HEK293 (cell line): ENCODE results near the gene SREBF2.

Source experiments
- CTCF ChIA-PET: fragments of 350-600 bp; formaldehyde crosslinking; extraction: SDS; loops from one replicate; lab custom pipeline; 2021; ENCODE audit warnings: antibody characterized with exemption; lab: Yijun Ruan, JAX
- POLR2A ChIA-PET: fragments of 300-600 bp; formaldehyde crosslinking; extraction: SDS; loops from one replicate; lab custom pipeline; 2020; ENCODE audit warnings: antibody characterized with exemption, inconsistent platforms; lab: Yijun Ruan, JAX
- H3K27ac ChIP-seq: fragments of 200-500 bp; sonication (Bioruptor generic); 2 replicates; pipeline ENCODE4 v1.5.1; 2014; ENCODE audit warnings: low read depth, low read length, control low read depth, inconsistent platforms; ENCODE audit errors: extremely low read depth
- H3K36me3 ChIP-seq, 2 experiments: fragments of 200-500 bp in 1 of 2; sonication (Bioruptor generic) in 1 of 2; 1 replicate in 1 of 2; 2 replicates in 1 of 2; pipeline ENCODE4 v1.5.1; 2014 to 2017; ENCODE audit warnings: inconsistent platforms in 2 of 2, low read length in 2 of 2; ENCODE audit not compliant: control insufficient read depth in 2 of 2, insufficient read depth in 1 of 2
- H3K4me1 ChIP-seq: fragments of 200-500 bp; sonication (Bioruptor generic); 2 replicates; pipeline ENCODE4 v1.5.1; 2014; ENCODE audit warnings: mild to moderate bottlenecking, low read length, inconsistent platforms; ENCODE audit not compliant: control insufficient read depth, insufficient read depth
- H3K4me3 ChIP-seq: 2 replicates; pipeline ENCODE4 v1.5.1; 2011; ENCODE audit warnings: low read depth, mild to moderate bottlenecking, control low read depth, low read length, moderate library complexity
- H3K9me3 ChIP-seq: fragments of 200-500 bp; sonication (Bioruptor generic); 2 replicates; pipeline ENCODE4 v1.5.1; 2014; ENCODE audit warnings: low read depth, low read length, inconsistent platforms; ENCODE audit not compliant: control insufficient read depth, insufficient read depth
- BCL11A ChIP-seq: fragments of 450-650 bp; formaldehyde crosslinking; IDR thresholded peaks from 2 replicates; pipeline ENCODE4 v1.5.1; 2016; ENCODE audit warnings: low read depth, missing biosample characterization, missing genetic modification characterization
- EGR2 ChIP-seq: fragments of 450-650 bp; formaldehyde crosslinking; IDR thresholded peaks from 2 replicates; pipeline ENCODE4 v1.5.1; 2016; ENCODE audit warnings: low read depth, missing biosample characterization, missing genetic modification characterization
- HIC1 ChIP-seq: fragments of 450-650 bp; formaldehyde crosslinking; IDR thresholded peaks from 2 replicates; pipeline ENCODE4 v1.5.1; 2016; ENCODE audit warnings: missing biosample characterization, missing genetic modification characterization
- HOXC10 ChIP-seq: sonication (generic); formaldehyde crosslinking; IDR thresholded peaks from 2 replicates; pipeline ENCODE4 v1.8.1; 2023; ENCODE audit warnings: mild to moderate bottlenecking, missing genetic modification reagents
- HOXD13 ChIP-seq: sonication (generic); formaldehyde crosslinking; IDR thresholded peaks from 2 replicates; pipeline ENCODE4 v1.8.0; 2022; ENCODE audit warnings: missing genetic modification reagents, borderline replicate concordance
- OVOL3 ChIP-seq: fragments of 450-650 bp; formaldehyde crosslinking; IDR thresholded peaks from 2 replicates; pipeline ENCODE4 v1.5.1; 2016; ENCODE audit warnings: missing biosample characterization, missing genetic modification characterization
- SCRT1 ChIP-seq: fragments of 450-650 bp; formaldehyde crosslinking; IDR thresholded peaks from 2 replicates; pipeline ENCODE4 v1.5.1; 2016; ENCODE audit warnings: missing biosample characterization, missing genetic modification characterization, borderline replicate concordance
- SETDB1 ChIP-seq: IDR thresholded peaks from one replicate; pipeline ENCODE4 v1.6.1; 2017; ENCODE audit warnings: mild to moderate bottlenecking, low read length, moderate library complexity, mixed read lengths; ENCODE audit not compliant: insufficient read length
- ZBTB21 ChIP-seq: fragments of 450-650 bp; formaldehyde crosslinking; IDR thresholded peaks from 2 replicates; pipeline ENCODE4 v1.5.1; 2017; ENCODE audit warnings: missing biosample characterization, missing genetic modification characterization
- ZNF157 ChIP-seq: fragments of 450-650 bp; formaldehyde crosslinking; IDR thresholded peaks from 2 replicates; pipeline ENCODE4 v1.5.1; 2016; ENCODE audit warnings: missing biosample characterization, missing genetic modification characterization
- ZNF169 ChIP-seq: fragments of 450-650 bp; formaldehyde crosslinking; IDR thresholded peaks from 2 replicates; pipeline ENCODE4 v1.5.1; 2016; ENCODE audit warnings: missing biosample characterization, missing genetic modification characterization
- ZNF2 ChIP-seq: fragments of 450-650 bp; formaldehyde crosslinking; IDR thresholded peaks from 2 replicates; pipeline ENCODE4 v1.5.1; 2016; ENCODE audit warnings: missing biosample characterization, missing genetic modification characterization
- ZNF202 ChIP-seq: fragments of 450-650 bp; formaldehyde crosslinking; IDR thresholded peaks from 2 replicates; pipeline ENCODE4 v1.5.1; 2016; ENCODE audit warnings: missing biosample characterization, missing genetic modification characterization, borderline replicate concordance
- ZNF223 ChIP-seq: fragments of 450-650 bp; formaldehyde crosslinking; IDR thresholded peaks from 2 replicates; pipeline ENCODE4 v1.5.1; 2016; ENCODE audit warnings: missing biosample characterization, missing genetic modification characterization
- ZNF335 ChIP-seq: fragments of 450-650 bp; formaldehyde crosslinking; conservative IDR thresholded peaks from 2 replicates; pipeline ENCODE4 v1.5.1; 2016; ENCODE audit warnings: missing biosample characterization, missing genetic modification characterization
- ZNF416 ChIP-seq: fragments of 450-650 bp; formaldehyde crosslinking; IDR thresholded peaks from 2 replicates; pipeline ENCODE4 v1.5.1; 2016; ENCODE audit warnings: missing biosample characterization, missing genetic modification characterization
- ZNF433 ChIP-seq: fragments of 450-650 bp; formaldehyde crosslinking; IDR thresholded peaks from 2 replicates; pipeline ENCODE4 v1.5.1; 2016; ENCODE audit warnings: missing biosample characterization, missing genetic modification characterization, low read depth
- ZNF514 ChIP-seq: fragments of 450-650 bp; formaldehyde crosslinking; IDR thresholded peaks from 2 replicates; pipeline ENCODE4 v1.5.1; 2016; ENCODE audit warnings: missing biosample characterization, missing genetic modification characterization
- ZNF530 ChIP-seq: fragments of 450-650 bp; formaldehyde crosslinking; IDR thresholded peaks from 2 replicates; pipeline ENCODE4 v1.5.1; 2016; ENCODE audit warnings: low read depth, missing biosample characterization, missing genetic modification characterization
- ZNF600 ChIP-seq: fragments of 450-650 bp; formaldehyde crosslinking; IDR thresholded peaks from 2 replicates; pipeline ENCODE4 v1.5.1; 2016; ENCODE audit warnings: missing biosample characterization, missing genetic modification characterization
- ZNF610 ChIP-seq: fragments of 450-650 bp; formaldehyde crosslinking; IDR thresholded peaks from 2 replicates; pipeline ENCODE4 v1.5.1; 2016; ENCODE audit warnings: missing biosample characterization, missing genetic modification characterization, borderline replicate concordance
- ZNF629 ChIP-seq: fragments of 450-650 bp; formaldehyde crosslinking; IDR thresholded peaks from 2 replicates; pipeline ENCODE4 v1.5.1; 2017; ENCODE audit warnings: missing biosample characterization, missing genetic modification characterization
- ZNF654 ChIP-seq: fragments of 450-650 bp; formaldehyde crosslinking; IDR thresholded peaks from 2 replicates; pipeline ENCODE4 v1.5.1; 2016; ENCODE audit warnings: low read depth, missing biosample characterization, missing genetic modification characterization
- ZNF658 ChIP-seq: fragments of 450-650 bp; formaldehyde crosslinking; IDR thresholded peaks from 2 replicates; pipeline ENCODE4; 2016; ENCODE audit warnings: missing biosample characterization, missing genetic modification characterization
- ZNF701 ChIP-seq: fragments of 450-650 bp; formaldehyde crosslinking; IDR thresholded peaks from 2 replicates; pipeline ENCODE4 v1.5.1; 2016; ENCODE audit warnings: missing biosample characterization, missing genetic modification characterization
- ZNF707 ChIP-seq: fragments of 450-650 bp; formaldehyde crosslinking; IDR thresholded peaks from 2 replicates; pipeline ENCODE4 v1.5.1; 2016; ENCODE audit warnings: missing biosample characterization, missing genetic modification characterization
- ZNF791 ChIP-seq: fragments of 450-650 bp; formaldehyde crosslinking; IDR thresholded peaks from 2 replicates; pipeline ENCODE4 v1.5.1; 2016; ENCODE audit warnings: missing biosample characterization, missing genetic modification characterization
- ZXDB ChIP-seq: fragments of 450-650 bp; formaldehyde crosslinking; IDR thresholded peaks from 2 replicates; pipeline ENCODE4 v1.5.1; 2016; ENCODE audit warnings: missing biosample characterization, missing genetic modification characterization
- TF ChIP-seq, protein P1 (sequence below): fragments of 450-650 bp; formaldehyde crosslinking; IDR thresholded peaks from 2 replicates; pipeline ENCODE4 v1.5.1; 2016; ENCODE audit warnings: missing biosample characterization, missing genetic modification characterization

SREBF2 gene

DNA sequence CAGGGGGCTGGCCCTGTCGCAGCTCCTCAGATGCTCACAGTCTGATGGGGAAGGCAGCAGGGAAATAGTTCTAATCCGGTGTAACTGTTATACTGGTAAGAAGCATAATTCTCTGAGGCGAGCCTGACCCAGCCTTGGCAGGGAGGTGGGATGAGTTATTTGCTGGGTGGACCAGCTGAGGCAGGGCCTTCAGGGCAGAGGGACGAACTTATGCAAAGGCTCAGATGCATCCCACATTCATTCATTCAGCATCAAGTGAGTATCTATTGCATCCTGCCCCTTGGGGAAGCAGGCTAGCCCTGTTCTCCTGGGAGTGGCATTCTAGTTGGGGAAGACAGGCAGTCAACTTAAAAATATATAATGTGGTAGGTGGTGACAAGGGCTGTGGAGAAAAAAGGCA is 13.6 kb upstream of the SREBF2 start:
- Histone ChIP-seq H3K36me3 (peaks cover 10 to 61% of the 10 kb centered on the region in 2 experiments; a peak in 2 of 3 replicates), H3K4me3 (no peak overlapping the region), H3K9me3 (no peaks in the 10 kb centered on the region), H3K4me1 (no peaks in the 10 kb centered on the region), H3K27ac (no peak overlapping the region)
- CTCF ChIA-PET = no interaction called here
- POLR2A ChIA-PET = no interaction called here
- TF ChIP-seq BCL11A (tag by site-specific recombination) = no peak
- TF ChIP-seq ZNF2 (tag by site-specific recombination) = no peak
- TF ChIP-seq ZNF202 (tag by site-specific recombination) = no peak

GRCh38 chr22:41820447-41820846 is 12.5 kb upstream of the SREBF2 start:
- no peaks in the 10 kb centered on the region for H3K4me1 ChIP-seq
- no peak overlapping the region for H3K27ac ChIP-seq
- peaks cover 6 to 63% of the 10 kb centered on the region in 2 experiments; a peak in 2 of 3 replicates for H3K36me3 ChIP-seq
- no peak for TF ChIP-seq ZNF629 (tag by site-specific recombination)
- no peak for TF ChIP-seq ZNF335
- no peak for TF ChIP-seq ZNF433 (tag by site-specific recombination)
- no peak for TF ChIP-seq ZNF610 (tag by site-specific recombination)
- TF ChIP-seq ZNF701 = no peak
- no peak for TF ChIP-seq ZNF416 (tag by site-specific recombination)
- TF ChIP-seq, protein P1, sequence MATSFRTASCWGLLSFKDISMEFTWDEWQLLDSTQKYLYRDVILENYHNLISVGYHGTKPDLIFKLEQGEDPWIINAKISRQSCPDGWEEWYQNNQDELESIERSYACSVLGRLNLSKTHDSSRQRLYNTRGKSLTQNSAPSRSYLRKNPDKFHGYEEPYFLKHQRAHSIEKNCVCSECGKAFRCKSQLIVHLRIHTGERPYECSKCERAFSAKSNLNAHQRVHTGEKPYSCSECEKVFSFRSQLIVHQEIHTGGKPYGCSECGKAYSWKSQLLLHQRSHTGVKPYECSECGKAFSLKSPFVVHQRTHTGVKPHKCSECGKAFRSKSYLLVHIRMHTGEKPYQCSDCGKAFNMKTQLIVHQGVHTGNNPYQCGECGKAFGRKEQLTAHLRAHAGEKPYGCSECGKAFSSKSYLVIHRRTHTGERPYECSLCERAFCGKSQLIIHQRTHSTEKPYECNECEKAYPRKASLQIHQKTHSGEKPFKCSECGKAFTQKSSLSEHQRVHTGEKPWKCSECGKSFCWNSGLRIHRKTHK = no peak
- no peak for TF ChIP-seq ZNF530
- no peak for TF ChIP-seq ZNF223 (tag by site-specific recombination)
- TF ChIP-seq ZNF791 (tag by site-specific recombination) = no peak
- TF ChIP-seq HOXD13 (CRISPR knock-in tag) = no peak
- TF ChIP-seq ZNF514 (tag by site-specific recombination) = no peak
- no peak for TF ChIP-seq ZXDB (tag by site-specific recombination)
- no peak for TF ChIP-seq ZBTB21 (tag by site-specific recombination)
- no peak for TF ChIP-seq ZNF169 (tag by site-specific recombination)
- POLR2A ChIA-PET = interaction anchor here (1.3 kb wide), 1 partner anchor 20 kb away, joined by 4 read pairs; the partner anchor contains the start of gene CCDC134
- CTCF ChIA-PET = interaction anchor here (1.3 to 2.4 kb wide), 5 partner anchors 12 to 123 kb away, joined by 4 to 8 read pairs (median 6); partner anchors contain the start of gene CCDC134
- no peak overlapping the region for H3K4me3 ChIP-seq
- no peaks in the 10 kb centered on the region for H3K9me3 ChIP-seq

DNA sequence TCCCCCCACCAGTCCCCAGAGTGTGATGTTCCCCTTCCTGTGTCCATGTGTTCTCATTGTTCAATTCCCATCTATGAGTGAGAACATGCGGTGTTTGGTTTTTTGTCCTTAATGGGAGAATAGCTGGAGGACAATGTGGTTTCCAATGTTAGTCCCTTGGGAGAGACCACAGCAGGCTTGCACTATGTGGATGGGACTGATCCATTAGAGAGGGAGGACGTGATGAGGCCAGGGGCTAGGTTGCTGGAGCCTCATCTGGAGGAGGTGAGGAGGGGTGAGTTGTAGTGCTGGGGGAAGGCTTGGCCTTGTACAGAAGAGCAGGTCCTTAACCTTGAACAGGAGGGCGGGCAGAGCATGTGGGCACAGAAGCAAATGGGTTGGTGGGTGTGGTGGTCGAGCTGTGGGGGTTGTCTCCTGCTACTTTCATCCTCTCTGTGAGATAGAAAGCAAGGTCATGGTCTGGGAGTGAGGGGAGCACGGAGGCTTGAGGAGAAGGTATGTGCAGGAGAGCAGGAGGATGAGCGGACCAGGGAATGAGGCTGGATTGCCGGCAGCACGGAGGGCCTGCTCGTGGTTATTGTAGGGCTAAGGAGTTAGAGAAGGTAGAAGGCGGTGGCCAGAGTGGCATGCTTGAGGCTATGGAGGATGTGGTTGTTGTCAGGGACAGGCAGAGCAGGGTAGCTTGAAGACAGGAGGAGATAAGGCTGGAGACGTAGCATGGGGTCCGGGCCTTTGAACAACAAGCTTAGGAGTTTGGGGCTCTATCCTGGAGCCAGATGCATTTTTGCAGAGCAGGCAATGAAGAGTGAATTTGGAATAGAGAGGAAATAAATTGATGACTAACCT is 11.2 kb upstream of the SREBF2 start:
- POLR2A ChIA-PET = interaction anchor here (0.6 to 1.3 kb wide), 2 partner anchors 21 to 876 kb away, joined by 4 read pairs; partner anchors contain the start of gene CCDC134
- Histone ChIP-seq H3K36me3 (peaks cover 1 to 66% of the 10 kb centered on the region in 2 experiments; a peak in 2 of 3 replicates), H3K4me3 (no peak overlapping the region), H3K9me3 (no peaks in the 10 kb centered on the region), H3K27ac (0 out of 2 replicates have a peak overlapping the region, but pooled peaks have one; percentile 11), H3K4me1 (no peaks in the 10 kb centered on the region)
- CTCF ChIA-PET = interaction anchor here (0.6 to 2.5 kb wide), 15 partner anchors 13 to 171 kb away, joined by 3 to 11 read pairs (median 4); partner anchors contain the start of gene CCDC134
- TF ChIP-seq ZNF707 (tag by site-specific recombination) (no peak), ZXDB (tag by site-specific recombination) (no peak), OVOL3 (tag by site-specific recombination) (no peak), ZNF433 (tag by site-specific recombination) (no peak), HOXC10 (CRISPR knock-in tag) (no peak), HIC1 (tag by site-specific recombination) (no peak), SCRT1 (no peak), EGR2 (tag by site-specific recombination) (peak; percentile 68), ZNF157 (tag by site-specific recombination) (no peak), ZNF600 (tag by site-specific recombination) (peak; percentile 51; the same call in 1 of the 2 replicates), SETDB1 (no peak), ZNF654 (no peak), ZNF658 (no peak)
